Adrenal gland (tissue), 12 donors: ENCODE measurements around the gene INPP5A. TPM values are rescaled to one million over a fixed set of nuclear protein-coding genes. Genes with fewer than 3 reads are reported as not detected.
"Not testable (repeated sequence)": the region's sequence is repeated elsewhere in the genome, so short reads cannot be mapped to it uniquely, and the experiment has no call there.

ENCODE experiments used
- DNase-seq, 7 donors: peaks; one replicate each; pipeline ENCODE4 v3.0.0-alpha.2; 2019 to 2020
- H3K27ac ChIP-seq, 5 donors: fragments of 200-600 bp; sonication (generic) in 4 of 5; 1 replicate in 3 of 5; 2 replicates in 2 of 5; pipeline versions ENCODE4 v1.5.1 to v1.8.0; 2016 to 2020; ENCODE audit warnings: mild to moderate bottlenecking in 1 of 5
- H3K27me3 ChIP-seq: fragments of 200-600 bp; 2 replicates; pipeline ENCODE4 v1.8.0; 2021
- H3K36me3 ChIP-seq, 2 donors: fragments of 200-600 bp; replicated peaks in 1 of 2; 1 replicate in 1 of 2; 2 replicates in 1 of 2; pipeline versions ENCODE4 v1.5.1 to v1.8.0; 2018 to 2022
- H3K4me1 ChIP-seq, 2 donors: fragments of 200-600 bp; replicated peaks in 1 of 2; 1 replicate in 1 of 2; 2 replicates in 1 of 2; pipeline versions ENCODE4 v1.5.1 to v1.8.0; 2018 to 2021
- H3K4me3 ChIP-seq, 4 donors: fragments of 200-600 bp; sonication (generic) in 3 of 4; one replicate each; pipeline ENCODE4 v1.5.1; 2016 to 2018
- H3K9me3 ChIP-seq, 3 donors: fragments of 200-600 bp; sonication (generic) in 1 of 3; replicated peaks in 1 of 3; 1 replicate in 2 of 3; 2 replicates in 1 of 3; pipeline versions ENCODE4 v1.5.1 to v1.8.0; 2016 to 2021
- POLR2A ChIP-seq, 2 donors: fragments of 450-650 bp; IDR thresholded peaks; one replicate each; pipeline ENCODE4 v1.6.1; 2017; ENCODE audit warnings: antibody characterized with exemption in 2 of 2, mild to moderate bottlenecking in 2 of 2, moderate library complexity in 1 of 2
- WGBS, 4 donors: extraction: QIAGEN DNeasy Blood & Tissue Kit in 2 of 4; methylation state at CpG; one replicate each; pipeline versions ENCODE4 v1.1.5 to v1.1.7; 2013 to 2017; 5-methylcytosine and 5-hydroxymethylcytosine counted together
- intact Hi-C, 2 donors: fragments of 100-400 bp; cut with DNase I; formaldehyde crosslinking; loops; one replicate each; pipeline versions ENCODE4 v1.14.1 to v1.15.0; 2022 to 2023
- polyA plus RNA-seq, 3 donors: library from polyadenylated mRNA; stranded (reverse); fragments of 200-250 nt in 2 of 3; fragments of 350-450 nt in 1 of 3; fragmentation: Illumina TruSeq in 1 of 3; extraction: RNeasy Lipid Tissue Mini Kit (QIAGEN cat#74804) in 1 of 3; gene quantifications; one replicate each; pipeline ENCODE4 v1.2.3, GENCODE V29; 2013 to 2014
- total RNA-seq, 9 donors: library from RNA; depleted of rRNA in 4 of 9; stranded (reverse); fragments of >200 nt in 4 of 9; fragments of 120-200 nt in 1 of 9; fragmentation: NEBNext Ultra II Directional in 1 of 9; extraction: Animal tissue kit (Norgen Biotek cat#: 25700) in 1 of 9; gene quantifications; one replicate each; pipeline versions ENCODE4 v1.1.0 to v1.2.4, GENCODE V29; 2013 to 2023
- TF ChIP-seq, protein P1 (sequence below), 6 experiments: fragments of 450-650 bp in 4 of 6; fragments of 200-600 bp in 2 of 6; sonication (generic) in 1 of 6; IDR thresholded peaks; 1 replicate in 5 of 6; 2 replicates in 1 of 6; pipeline versions ENCODE4 v1.5.1 to v1.8.0; 2016 to 2021; ENCODE audit warnings: antibody characterized with exemption in 6 of 6, mild to moderate bottlenecking in 2 of 6, moderate library complexity in 1 of 6
- donor health status: healthy with polysubstance abuse.
- donor health status: Bipolar disorder and iron deficiency.
- donor health status: DM: yes; HTN: yes; CAD: no.
- donor health status: DM: no; HTN: no; CAD: no.
- donor health status: DM: no; HTN: no; CAD: no.
- donor health status: DM: yes; HTN: yes; CAD: no.

Gene INPP5A
- total and polyA plus RNA-seq, 12 donors, result 13.5 to 62.9 (median 37.5) TPM

DNA sequence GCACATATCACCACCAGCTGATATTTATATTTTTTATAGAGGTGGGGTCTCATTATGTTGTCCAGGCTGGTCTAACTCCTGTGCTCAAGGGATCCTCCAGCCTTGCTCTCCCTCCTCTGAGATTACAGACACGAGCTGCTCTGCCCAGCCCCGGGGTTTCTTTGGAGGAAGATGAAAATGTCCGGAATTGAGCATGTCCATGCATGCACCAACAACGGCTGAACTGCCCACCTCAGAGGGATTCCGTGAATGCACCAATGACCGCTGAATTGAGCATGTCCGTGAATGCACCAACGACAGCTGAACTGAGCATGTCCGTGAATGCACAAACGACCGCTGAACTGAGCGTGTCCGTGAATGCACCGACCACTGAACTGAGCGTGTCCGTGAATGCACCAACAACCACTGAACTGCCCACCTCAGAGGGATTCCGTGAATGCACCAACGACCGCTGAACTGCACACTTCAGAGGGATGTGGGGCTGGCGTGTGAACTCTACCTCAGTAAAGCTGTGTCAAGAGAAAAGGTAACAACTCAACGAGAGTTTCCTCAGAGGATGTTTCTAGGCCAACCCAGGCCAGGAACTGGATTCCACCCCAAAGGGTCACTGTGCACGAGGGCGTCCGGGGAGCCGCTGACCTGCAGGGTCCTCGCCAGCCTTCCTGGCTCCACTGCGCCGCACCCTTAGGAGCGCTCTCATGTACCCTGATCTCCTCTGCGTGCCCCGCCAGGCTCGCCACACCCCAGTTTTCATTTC, 34.9 kb upstream of the INPP5A start:
- no peak overlapping the region for H3K4me3 ChIP-seq
- H3K9me3 ChIP-seq, result no peaks in the 10 kb centered on the region
- no peaks in the 10 kb centered on the region for H3K27me3 ChIP-seq
- no peaks in the 10 kb centered on the region for H3K36me3 ChIP-seq
- no peak for DNase-seq
- no peak overlapping the region for H3K27ac ChIP-seq
- WGBS, 4 donors, result 78 to 83% (median 83%) methylated on average over 21 to 32 of the region's 32 CpGs
- TF ChIP-seq, protein P1, sequence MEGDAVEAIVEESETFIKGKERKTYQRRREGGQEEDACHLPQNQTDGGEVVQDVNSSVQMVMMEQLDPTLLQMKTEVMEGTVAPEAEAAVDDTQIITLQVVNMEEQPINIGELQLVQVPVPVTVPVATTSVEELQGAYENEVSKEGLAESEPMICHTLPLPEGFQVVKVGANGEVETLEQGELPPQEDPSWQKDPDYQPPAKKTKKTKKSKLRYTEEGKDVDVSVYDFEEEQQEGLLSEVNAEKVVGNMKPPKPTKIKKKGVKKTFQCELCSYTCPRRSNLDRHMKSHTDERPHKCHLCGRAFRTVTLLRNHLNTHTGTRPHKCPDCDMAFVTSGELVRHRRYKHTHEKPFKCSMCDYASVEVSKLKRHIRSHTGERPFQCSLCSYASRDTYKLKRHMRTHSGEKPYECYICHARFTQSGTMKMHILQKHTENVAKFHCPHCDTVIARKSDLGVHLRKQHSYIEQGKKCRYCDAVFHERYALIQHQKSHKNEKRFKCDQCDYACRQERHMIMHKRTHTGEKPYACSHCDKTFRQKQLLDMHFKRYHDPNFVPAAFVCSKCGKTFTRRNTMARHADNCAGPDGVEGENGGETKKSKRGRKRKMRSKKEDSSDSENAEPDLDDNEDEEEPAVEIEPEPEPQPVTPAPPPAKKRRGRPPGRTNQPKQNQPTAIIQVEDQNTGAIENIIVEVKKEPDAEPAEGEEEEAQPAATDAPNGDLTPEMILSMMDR (IDR thresholded peaks at IDR 0.05), result no peak
- TF ChIP-seq POLR2A (IDR thresholded peaks at IDR 0.05), result no peak
- no peaks in the 10 kb centered on the region for H3K4me1 ChIP-seq
- intact Hi-C loops, result no loop called here

GRCh38 chr10:132503581-132504421, 33.8 kb upstream of the INPP5A start:
- TF ChIP-seq POLR2A (IDR thresholded peaks at IDR 0.05), result no peak
- TF ChIP-seq, protein P1 (IDR thresholded peaks at IDR 0.05), result no peak
- no peak overlapping the region for H3K4me3 ChIP-seq
- no peaks in the 10 kb centered on the region for H3K27me3 ChIP-seq
- H3K9me3 ChIP-seq, result no peaks in the 10 kb centered on the region
- WGBS, 4 donors, result 69 to 87% (median 76%) methylated on average over 7 to 15 of the region's 15 CpGs
- no peak overlapping the region for H3K27ac ChIP-seq
- H3K4me1 ChIP-seq, result peaks cover 0 to 9% of the 10 kb centered on the region in 2 donors
- H3K36me3 ChIP-seq, result no peaks in the 10 kb centered on the region
- intact Hi-C loops, result no loop called here
- DNase-seq, result no peak

DNA sequence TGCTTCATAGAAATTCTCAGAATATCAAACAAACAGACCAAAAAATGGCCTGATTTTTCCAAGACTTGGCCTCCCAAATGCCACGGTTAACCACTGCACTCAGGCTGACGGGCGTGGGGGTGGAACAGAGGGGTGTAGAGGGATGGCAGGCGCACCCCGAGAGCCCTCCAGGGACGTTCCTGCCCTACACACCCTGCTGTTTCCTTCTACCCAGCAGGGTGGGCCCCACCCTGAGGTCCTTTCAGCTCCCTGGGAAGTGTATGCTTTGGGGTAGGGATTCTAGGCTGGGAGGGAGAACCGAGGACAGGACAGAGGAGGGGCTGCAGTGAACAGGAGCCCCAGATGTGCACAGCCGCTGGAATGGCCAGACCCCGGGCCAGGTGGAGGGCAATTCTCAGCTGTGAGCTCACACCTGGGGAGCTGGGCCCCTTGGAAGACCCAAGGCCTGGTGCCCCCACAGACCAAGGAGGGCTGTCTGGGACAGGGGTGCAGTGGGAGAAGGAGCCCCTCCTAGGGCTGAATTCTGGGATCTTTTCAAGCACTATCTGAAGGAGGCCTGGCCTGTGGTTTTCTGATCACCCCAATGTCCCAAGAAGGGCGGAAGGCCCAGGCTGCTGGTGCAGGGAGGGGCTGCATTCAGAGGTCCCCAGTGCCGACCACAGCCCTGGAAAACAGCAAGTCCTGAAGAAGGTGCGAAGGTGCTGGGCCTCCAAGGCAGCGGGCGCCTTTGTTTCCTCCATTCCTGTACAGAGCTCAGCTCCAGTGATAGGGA, 32.9 kb upstream of the INPP5A start:
- TF ChIP-seq, protein P1 (IDR thresholded peaks at IDR 0.05), result no peak
- no peak for TF ChIP-seq POLR2A (IDR thresholded peaks at IDR 0.05)
- Histone ChIP-seq H3K27me3 (no peaks in the 10 kb centered on the region), H3K27ac (no peak overlapping the region), H3K36me3 (no peaks in the 10 kb centered on the region), H3K9me3 (no peaks in the 10 kb centered on the region), H3K4me1 (peaks cover 0 to 12% of the 10 kb centered on the region in 2 donors), H3K4me3 (no peak overlapping the region)
- WGBS, 4 donors, result 85 to 93% (median 88%) methylated on average over 9 to 14 of the region's 14 CpGs
- intact Hi-C loops, result no loop called here
- DNase-seq, result no peak

- 47 to 66% (median 58%) methylated on average over 9 to 13 of the region's 23 CpGs for WGBS, 4 donors
Observed at GRCh38 chr10:132505546-132505945, 32.0 kb upstream of the INPP5A start.

More at GRCh38 chr10:132505546-132505945, 32.0 kb upstream of the INPP5A start:
- H3K36me3 ChIP-seq, H3K4me3 ChIP-seq, H3K27me3 ChIP-seq, intact Hi-C loops, H3K9me3 ChIP-seq, H3K27ac ChIP-seq, DNase-seq: not testable (repeated sequence)
- peaks cover 0 to 12% of the 10 kb centered on the region in 2 donors for H3K4me1 ChIP-seq
